Measurements from ENCODE around the gene ANO10. TPM values are rescaled to one million over a fixed set of nuclear protein-coding genes. Genes with fewer than 3 reads are reported as not detected.
"Not testable (repeated sequence)": the region's sequence is repeated elsewhere in the genome, so short reads cannot be mapped to it uniquely, and the experiment has no call there.

ANO10 gene, protein sequence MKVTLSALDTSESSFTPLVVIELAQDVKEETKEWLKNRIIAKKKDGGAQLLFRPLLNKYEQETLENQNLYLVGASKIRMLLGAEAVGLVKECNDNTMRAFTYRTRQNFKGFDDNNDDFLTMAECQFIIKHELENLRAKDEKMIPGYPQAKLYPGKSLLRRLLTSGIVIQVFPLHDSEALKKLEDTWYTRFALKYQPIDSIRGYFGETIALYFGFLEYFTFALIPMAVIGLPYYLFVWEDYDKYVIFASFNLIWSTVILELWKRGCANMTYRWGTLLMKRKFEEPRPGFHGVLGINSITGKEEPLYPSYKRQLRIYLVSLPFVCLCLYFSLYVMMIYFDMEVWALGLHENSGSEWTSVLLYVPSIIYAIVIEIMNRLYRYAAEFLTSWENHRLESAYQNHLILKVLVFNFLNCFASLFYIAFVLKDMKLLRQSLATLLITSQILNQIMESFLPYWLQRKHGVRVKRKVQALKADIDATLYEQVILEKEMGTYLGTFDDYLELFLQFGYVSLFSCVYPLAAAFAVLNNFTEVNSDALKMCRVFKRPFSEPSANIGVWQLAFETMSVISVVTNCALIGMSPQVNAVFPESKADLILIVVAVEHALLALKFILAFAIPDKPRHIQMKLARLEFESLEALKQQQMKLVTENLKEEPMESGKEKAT
- polyA plus RNA-seq: 5.8 TPM

DNA sequence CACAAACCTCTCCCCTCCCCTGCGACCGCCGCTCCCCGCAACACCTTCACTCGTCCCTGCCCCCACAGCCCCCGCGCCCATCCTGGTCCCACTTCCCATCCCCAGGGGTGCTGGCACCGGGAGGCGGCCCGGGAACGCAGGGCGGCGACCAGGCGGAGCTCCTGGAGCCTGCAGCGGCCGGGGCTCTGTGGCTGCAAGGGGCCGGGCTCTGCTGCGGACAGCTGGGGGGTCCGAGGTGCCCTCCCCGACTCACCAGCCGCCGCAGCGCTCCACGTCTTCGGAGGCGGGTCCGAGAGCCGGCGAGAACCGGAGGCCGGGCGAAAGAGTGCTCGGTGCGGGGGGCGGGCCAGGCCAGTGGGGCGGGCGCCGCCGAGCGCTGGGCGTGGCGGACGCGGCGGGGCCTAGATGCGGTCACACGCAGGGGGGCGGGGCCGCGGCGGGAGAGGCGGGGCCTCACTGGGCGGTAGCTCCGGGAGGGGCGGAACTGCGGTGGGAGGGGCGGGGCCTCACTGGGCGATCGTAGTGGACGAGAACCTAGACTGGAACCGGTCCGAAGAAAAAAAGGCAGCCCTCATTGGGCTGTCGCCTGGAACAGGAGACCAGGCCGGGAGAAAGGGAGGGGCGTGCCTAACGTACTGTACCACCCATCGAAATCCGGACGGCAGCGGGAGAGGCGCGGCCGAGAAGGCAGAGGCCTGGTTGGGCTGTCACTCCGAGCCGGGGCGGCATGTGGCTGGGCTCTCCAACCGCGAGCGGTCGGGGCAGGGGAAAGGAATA, at the start of gene ANO10:
Gene ANO10 (minus strand): TSS at position 356 of the 777 bp plus-strand sequence. CDS start 16,159 bp downstream, outside the sequence.
- Mint-ChIP-seq H3K4me1 (peaks cover 8 to 14% (median 9%) of the 10 kb centered on the region in 3 donors), H3K9me3 (no peaks in the 10 kb centered on the region), H3K27me3 (peaks cover 2% of the 10 kb centered on the region), H3K36me3 (peaks cover 3% of the 10 kb centered on the region), H3K27ac (peak within 1 kb of the TSS; percentile 21 to 90 (median 88)), H3K4me3 (peak within 1 kb of the TSS; percentile 86 to 95 (median 92))

DNA sequence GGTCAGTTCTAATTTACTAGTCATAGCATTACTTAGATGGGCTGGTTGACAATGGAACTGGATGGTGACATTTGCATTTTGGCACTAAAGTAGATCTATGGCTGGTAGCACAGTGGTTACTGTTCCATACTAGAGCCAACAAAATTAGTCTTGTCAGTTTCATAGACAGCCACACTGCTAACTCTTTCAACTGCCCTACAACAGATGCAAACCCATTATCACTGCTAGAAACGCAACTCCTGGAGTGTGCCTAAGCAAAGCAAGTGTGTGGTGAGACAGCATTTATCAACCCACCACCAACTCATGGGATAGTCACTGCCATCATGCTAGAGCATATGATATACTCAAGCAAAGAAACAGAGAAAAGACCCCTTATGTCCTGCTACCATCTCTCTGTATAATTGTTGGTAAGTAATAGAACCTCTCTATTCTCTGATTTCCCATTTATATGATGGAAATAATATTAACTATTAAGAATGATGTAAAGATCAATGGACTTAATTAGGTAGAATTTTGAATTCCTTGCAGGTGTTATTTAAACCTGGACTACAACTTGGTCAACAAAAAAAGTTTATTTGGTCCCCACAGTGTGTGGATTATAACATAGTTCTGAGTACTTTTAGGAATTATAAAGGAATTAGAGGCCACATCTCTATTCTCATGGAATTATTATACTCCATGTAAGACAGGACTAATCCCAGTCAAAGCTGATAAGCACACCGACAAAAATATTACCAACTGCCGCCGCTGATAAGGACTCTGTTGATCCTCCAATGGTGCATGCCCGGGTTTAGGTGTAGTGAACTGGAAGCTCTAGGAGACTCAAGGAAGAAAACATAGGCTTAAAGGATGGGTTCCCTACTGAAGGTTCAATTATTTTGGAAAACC, 49.1 kb upstream of the ANO10 start:
- H3K9me3 Mint-ChIP-seq: no peaks in the 10 kb centered on the region
- no peaks in the 10 kb centered on the region for H3K4me1 Mint-ChIP-seq
- no peak overlapping the region for H3K4me3 Mint-ChIP-seq
- no peak overlapping the region for H3K27ac Mint-ChIP-seq
- H3K36me3 Mint-ChIP-seq: peaks cover 3% of the 10 kb centered on the region
- H3K27me3 Mint-ChIP-seq: no peaks in the 10 kb centered on the region

DNA sequence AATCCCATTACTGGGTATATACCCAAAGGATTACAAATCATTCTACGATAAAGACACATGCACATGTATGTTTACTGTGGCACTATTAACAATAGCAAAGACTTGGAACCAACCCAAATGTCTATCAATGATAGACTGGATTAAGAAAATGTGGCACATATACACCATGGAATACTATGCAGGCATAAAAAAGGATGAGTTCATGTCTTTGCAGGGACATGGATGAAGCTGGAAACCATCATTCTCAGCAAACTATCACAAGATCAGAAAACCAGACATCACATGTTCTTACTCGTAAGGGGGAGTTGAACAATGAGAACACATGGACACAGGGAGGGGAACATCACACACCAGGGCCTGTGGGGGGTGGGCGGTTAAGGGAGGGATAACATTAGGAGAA, 43.2 kb upstream of the ANO10 start:
- H3K27ac Mint-ChIP-seq: not testable (repeated sequence)

DNA sequence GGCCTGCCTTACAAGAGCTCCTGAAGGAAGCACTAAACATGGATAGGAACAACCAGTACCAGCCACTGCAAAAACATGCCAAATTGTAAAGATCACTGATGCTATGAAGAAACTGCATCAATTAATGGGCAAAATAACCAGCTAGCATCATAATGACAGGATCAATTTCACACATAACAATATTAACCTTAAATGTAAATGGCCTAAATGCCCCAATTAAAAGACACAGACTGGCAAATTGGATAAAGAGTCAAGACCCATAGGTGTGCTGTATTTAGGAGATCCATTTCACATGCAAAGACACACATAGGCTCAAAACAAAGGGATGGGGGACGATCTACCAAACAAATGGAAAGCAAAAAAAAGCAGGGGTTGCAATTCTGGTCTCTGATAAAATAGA, 39.6 kb upstream of the ANO10 start:
- H3K9me3 Mint-ChIP-seq: peaks cover 4 to 12% (median 4%) of the 10 kb centered on the region in 3 donors
- not testable (repeated sequence) for H3K4me1 Mint-ChIP-seq, H3K27me3 Mint-ChIP-seq, H3K36me3 Mint-ChIP-seq, H3K27ac Mint-ChIP-seq, H3K4me3 Mint-ChIP-seq

More for the DNA sequence above, 43.2 kb upstream of the ANO10 start:
- not testable (repeated sequence) for H3K27me3 Mint-ChIP-seq, H3K36me3 Mint-ChIP-seq, H3K4me1 Mint-ChIP-seq, H3K4me3 Mint-ChIP-seq
- H3K9me3 Mint-ChIP-seq: peaks cover 2 to 12% (median 4%) of the 10 kb centered on the region in 3 donors

DNA sequence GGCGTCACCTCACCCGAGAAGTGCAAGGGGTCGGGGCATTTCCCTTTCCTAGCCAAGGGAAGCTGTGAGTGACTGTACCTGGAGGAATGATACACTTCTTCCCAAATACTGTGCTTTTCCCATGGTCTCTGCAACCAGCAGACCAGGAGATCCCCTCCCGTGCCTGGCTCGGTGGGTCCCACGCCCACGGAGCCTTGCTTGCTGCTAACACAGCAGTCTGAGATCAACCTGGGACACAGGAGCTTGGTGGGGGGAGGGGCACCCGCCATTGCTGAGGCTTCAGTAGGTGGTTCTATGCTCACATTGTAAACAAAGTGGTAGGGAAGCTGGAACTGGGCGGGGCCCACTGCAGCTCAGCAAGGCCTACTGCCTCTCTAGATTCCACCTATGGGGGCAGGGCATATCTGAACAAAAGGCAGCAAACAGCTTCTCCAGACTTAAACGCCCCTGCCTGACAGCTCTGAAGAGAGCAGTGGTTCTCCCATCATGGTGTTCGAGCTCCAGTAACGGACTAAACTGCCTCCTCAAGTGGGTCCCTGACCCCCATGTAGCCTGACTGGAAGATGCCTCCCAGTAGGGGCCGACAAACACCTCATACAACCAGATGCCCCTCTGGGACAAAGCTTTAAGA, 37.6 kb upstream of the ANO10 start:
- H3K27me3 Mint-ChIP-seq: no peaks in the 10 kb centered on the region
- no peaks in the 10 kb centered on the region for H3K4me1 Mint-ChIP-seq
- no peak overlapping the region for H3K27ac Mint-ChIP-seq
- H3K4me3 Mint-ChIP-seq: no peak overlapping the region
- no peaks in the 10 kb centered on the region for H3K36me3 Mint-ChIP-seq
- peaks cover 2 to 9% (median 2%) of the 10 kb centered on the region in 3 donors for H3K9me3 Mint-ChIP-seq

DNA sequence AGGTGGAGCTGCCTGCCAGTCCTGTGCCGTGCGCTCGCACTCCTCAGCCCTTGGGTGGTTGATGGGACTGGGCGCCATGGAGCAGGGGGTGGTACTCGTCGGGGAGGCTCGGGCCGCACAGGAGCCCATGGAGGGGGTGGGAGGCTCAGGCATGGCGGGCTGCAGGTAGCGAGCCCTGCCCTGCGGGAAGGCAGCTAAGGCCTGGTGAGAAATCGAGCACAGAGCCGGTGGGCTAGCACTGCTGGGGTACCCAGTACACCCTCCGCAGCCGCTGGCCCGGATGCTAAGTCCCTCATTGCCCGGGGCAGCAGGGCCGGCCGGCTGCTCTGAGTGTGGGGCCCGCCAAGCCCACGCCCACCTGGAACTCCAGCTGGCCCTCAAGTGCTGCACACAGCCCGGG, 34.6 kb upstream of the ANO10 start:
- H3K9me3 Mint-ChIP-seq, H3K27me3 Mint-ChIP-seq, H3K36me3 Mint-ChIP-seq, H3K27ac Mint-ChIP-seq, H3K4me3 Mint-ChIP-seq, H3K4me1 Mint-ChIP-seq: not testable (repeated sequence)

DNA sequence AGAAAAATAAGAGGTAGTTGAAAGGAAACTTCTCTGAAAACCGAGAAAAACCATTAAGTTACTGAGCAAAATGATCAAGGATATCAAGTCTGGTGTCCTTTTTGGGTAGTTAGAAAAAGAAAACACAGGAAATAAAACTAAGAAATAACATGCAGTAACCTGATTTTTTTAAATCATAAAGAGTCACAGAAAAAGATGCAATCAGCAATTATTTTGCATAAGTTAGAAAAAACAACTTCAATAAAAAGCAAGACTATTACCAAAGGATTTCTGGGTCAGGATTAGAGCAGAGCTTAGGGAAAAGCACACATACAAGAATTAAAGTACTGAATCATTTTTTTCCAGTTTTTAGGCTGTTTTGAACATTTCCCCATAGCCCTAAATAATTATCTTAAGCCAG, 28.5 kb upstream of the ANO10 start:
- peaks cover 2% of the 10 kb centered on the region for H3K36me3 Mint-ChIP-seq
- no peak overlapping the region for H3K27ac Mint-ChIP-seq
- no peaks in the 10 kb centered on the region for H3K9me3 Mint-ChIP-seq
- no peaks in the 10 kb centered on the region for H3K27me3 Mint-ChIP-seq
- peak overlapping the region in 1 of 4 donors; percentile 77 for H3K4me3 Mint-ChIP-seq
- H3K4me1 Mint-ChIP-seq: peaks cover 0 to 2% (median 0%) of the 10 kb centered on the region in 3 donors

DNA sequence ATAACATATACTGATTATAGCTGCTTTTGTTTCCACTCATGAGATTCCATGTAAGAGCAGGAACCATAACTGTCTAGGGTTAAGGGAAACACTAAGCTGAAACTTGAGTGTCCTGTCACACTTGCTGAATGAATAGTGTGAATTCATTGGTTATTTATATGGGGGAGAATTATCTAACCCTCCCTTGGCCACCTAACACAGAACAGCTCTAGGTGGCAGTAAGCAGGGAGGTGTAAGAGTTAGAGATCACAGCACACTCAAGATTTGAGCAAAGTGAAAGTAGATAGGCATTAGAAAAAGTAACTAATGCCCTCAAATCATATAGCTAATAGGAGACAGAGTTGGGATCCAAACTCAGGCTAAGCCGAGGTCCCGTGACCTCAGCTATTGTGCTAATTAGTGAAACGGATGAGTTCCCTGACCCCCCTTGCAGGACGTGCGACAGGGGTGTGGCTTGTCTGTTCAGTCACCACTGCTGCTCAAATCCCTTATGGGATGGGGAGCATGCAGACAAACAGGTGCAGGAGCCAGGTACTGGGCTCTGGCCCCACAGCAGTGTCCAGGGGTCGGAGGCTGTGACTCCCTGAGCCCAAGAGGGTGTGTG, 27.7 kb upstream of the ANO10 start:
- Mint-ChIP-seq H3K27me3 (no peaks in the 10 kb centered on the region), H3K27ac (no peak overlapping the region), H3K4me3 (no peak overlapping the region), H3K4me1 (peaks cover 0 to 2% (median 0%) of the 10 kb centered on the region in 3 donors), H3K9me3 (no peaks in the 10 kb centered on the region), H3K36me3 (peaks cover 2% of the 10 kb centered on the region)

DNA sequence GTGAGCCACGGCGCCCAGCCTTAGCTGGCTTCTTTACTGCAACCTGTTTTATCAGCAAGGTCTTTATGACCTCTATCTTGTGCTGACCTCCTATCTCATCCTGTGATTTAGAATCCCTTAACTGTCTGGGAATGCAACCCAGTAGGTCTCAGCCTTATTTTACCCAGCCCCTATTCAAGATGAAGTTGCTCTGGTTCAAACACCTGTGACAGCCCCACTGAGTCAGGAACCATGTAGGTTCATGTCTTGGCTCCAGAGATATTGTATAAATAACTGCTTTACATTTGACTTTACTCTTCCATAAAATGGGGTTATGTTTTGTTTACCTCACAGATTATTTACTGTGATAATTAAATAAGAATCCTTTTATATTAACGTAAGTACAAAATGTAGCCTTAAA, 27.1 kb upstream of the ANO10 start:
- peaks cover 2% of the 10 kb centered on the region for H3K36me3 Mint-ChIP-seq
- no peaks in the 10 kb centered on the region for H3K9me3 Mint-ChIP-seq
- H3K27ac Mint-ChIP-seq: no peak overlapping the region
- peaks cover 0 to 2% (median 0%) of the 10 kb centered on the region in 3 donors for H3K4me1 Mint-ChIP-seq
- no peak overlapping the region for H3K4me3 Mint-ChIP-seq
- H3K27me3 Mint-ChIP-seq: no peaks in the 10 kb centered on the region

DNA sequence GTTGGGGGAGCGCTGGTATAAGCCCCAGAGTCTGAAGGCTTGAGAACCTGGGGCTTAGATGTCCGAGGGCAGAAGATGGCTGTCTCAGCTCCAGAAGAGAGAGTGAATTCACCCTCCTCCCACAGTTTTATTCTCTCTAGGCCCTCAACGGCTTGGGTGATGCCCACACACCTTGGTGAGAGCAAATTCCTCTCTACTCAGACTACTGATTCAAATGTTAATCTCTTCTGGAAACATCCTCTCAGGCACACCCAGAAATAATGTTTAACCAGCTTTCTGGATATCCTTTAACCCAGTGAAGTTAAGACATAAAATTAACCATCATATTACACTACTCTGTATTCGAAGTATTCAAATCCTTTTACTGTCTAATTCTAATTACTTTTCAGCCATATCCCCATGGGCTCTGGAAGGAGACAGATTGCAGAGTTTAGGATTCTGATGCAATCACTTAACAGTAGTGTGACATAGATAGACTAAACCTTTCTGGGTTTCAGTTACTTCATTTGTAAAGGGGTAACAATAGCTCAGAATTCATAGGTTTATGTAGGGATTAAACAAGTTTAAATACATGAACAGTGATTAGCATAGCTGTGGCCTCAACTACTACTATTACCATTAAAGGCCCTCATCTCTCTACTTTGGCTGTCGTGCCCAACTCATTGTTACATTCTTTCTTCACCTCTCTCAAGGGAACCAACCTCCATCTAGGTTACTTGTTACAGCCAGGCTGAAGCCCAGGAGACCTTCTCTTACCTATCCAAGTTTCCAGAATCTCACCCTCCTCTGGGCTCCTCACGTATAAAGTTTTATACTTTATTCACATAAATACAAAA, 25.7 kb upstream of the ANO10 start:
- Mint-ChIP-seq H3K27me3 (no peaks in the 10 kb centered on the region), H3K9me3 (no peaks in the 10 kb centered on the region), H3K4me3 (no peak overlapping the region), H3K27ac (no peak overlapping the region), H3K4me1 (peaks cover 0 to 2% (median 0%) of the 10 kb centered on the region in 3 donors), H3K36me3 (peaks cover 2% of the 10 kb centered on the region)

DNA sequence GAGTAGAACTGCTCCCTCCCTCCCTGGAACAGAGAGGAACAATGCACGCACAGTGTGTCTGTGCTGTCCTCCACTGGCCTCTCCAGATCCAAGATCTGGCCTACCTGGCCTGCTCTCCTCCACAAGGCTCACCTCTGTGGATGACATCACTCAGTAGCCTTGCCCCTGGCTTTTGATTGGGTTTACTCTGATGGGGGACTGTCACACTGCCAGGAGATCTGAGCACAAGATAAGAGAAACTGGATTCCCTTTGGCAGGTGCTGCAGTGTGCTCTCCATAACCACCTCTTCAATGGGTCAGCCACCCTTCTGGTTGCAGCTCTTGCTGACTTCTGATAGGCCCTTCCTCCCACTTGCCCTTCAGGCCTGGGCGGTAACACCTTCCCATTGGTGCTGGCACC, 22.6 kb upstream of the ANO10 start:
- Mint-ChIP-seq H3K4me1 (peaks cover 0 to 2% (median 0%) of the 10 kb centered on the region in 3 donors), H3K27me3 (peaks cover 1% of the 10 kb centered on the region), H3K4me3 (peak overlapping the region in 1 of 4 donors; percentile 41), H3K9me3 (no peaks in the 10 kb centered on the region), H3K27ac (peak overlapping the region in 1 of 3 donors; percentile 40), H3K36me3 (peaks cover 4% of the 10 kb centered on the region)

DNA sequence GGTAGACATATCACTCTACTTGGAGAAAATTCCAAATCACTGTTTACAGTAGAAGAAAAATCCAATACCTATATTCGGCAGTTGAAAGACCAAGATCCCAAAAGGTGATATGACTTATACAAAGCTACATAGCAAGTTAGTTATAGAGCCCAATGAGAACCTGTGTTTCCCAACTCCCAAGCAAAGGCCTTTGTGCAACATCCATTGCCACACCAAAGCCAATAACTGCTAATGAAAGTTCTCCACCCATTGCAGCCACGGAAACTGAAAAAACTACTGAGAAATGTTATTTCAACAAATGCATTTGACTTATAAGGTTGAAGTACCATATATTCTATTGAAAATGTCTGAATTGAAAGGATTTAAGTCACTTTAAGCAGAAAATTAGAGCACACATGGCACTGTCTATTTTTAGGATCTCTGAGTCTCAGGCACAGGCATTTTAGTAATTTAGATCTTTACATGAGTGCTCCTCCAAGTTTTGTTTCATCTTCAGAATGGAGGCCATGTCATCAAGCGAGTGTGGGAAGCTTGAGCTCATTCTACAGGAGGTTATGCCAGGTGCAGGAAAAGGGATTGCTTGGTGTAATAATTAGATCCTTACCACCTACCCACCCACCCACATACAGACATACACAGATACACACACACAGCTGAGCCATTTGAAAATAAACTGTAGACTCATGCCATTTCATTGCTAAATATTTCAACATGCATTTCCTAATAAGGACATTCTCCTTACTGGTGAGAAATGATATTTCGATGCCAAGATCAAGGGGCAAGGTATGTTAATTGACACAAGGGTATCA, 19.7 kb upstream of the ANO10 start:
- Mint-ChIP-seq H3K27me3 (peaks cover 1% of the 10 kb centered on the region), H3K4me1 (peaks cover 0 to 1% (median 0%) of the 10 kb centered on the region in 3 donors), H3K4me3 (no peak overlapping the region), H3K9me3 (no peaks in the 10 kb centered on the region), H3K36me3 (peaks cover 2% of the 10 kb centered on the region), H3K27ac (no peak overlapping the region)
